ENCODE measurements around the gene CC2D2A. TPM values are rescaled to one million over a fixed set of nuclear protein-coding genes. Genes with fewer than 3 reads are reported as not detected.

The CC2D2A gene
- total and polyA plus RNA-seq, 10 of the 15 experiments (the other 5 are each of a cell fraction or from before 2014, with no cell fraction given) = 0.04 to 1.1 (median 0.26) TPM

- no peak for TF ChIP-seq ETV6 (conservative IDR thresholded peaks at IDR 0.05 in 1 of 2, IDR thresholded peaks at IDR 0.05 in 1 of 2; ENCODE audit: borderline replicate concordance in 1 of 2, low read depth in 1 of 2)
- no peak for TF ChIP-seq PAX5 (IDR thresholded peaks at IDR 0.05; ENCODE audit: borderline replicate concordance, low read depth, low read length)
- TF ChIP-seq ELK1 (IDR thresholded peaks at IDR 0.05; ENCODE audit: low read depth, low read length) = no peak
- TF ChIP-seq ZNF207 (IDR thresholded peaks at IDR 0.05; ENCODE audit: borderline replicate concordance) = no peak
- TF ChIP-seq CHD1 (IDR thresholded peaks at IDR 0.05; ENCODE audit: low read depth, low read length) = no peak
- TF ChIP-seq IKZF2 (IDR thresholded peaks at IDR 0.05) = no peak
- no peak for TF ChIP-seq ATF7 (IDR thresholded peaks at IDR 0.05; ENCODE audit: low read depth)
These were observed 82.2 kb downstream of the CC2D2A start (continued) for GRCh38 chr4:15551740-15552446.

GRCh38 chr4:15552557-15553362, 83.1 kb downstream of the CC2D2A start:
- RAD21 ChIA-PET (ENCODE audit: unreplicated experiment) = interaction anchor here (1.3 kb wide), 1 partner anchor 73 kb away, joined by 3 read pairs; no protein-coding TSS in a partner anchor
- TF ChIP-seq CEBPB (IDR thresholded peaks at IDR 0.05; ENCODE audit: borderline replicate concordance in 1 of 2, low read depth in 2 of 2, low read length in 2 of 2) = no peak
- no peak for TF ChIP-seq EED (IDR thresholded peaks at IDR 0.05; ENCODE audit: low read depth)
- TF ChIP-seq CEBPZ (IDR thresholded peaks at IDR 0.05; ENCODE audit: low read depth, low read length) = no peak
- TF ChIP-seq KAT2A (conservative IDR thresholded peaks at IDR 0.05; ENCODE audit: control insufficient read depth, low read depth, low read length) = no peak
- TF ChIP-seq ASH2L (IDR thresholded peaks at IDR 0.05; ENCODE audit: borderline replicate concordance, low read depth) = no peak
- TF ChIP-seq CHD1 (IDR thresholded peaks at IDR 0.05; ENCODE audit: low read depth, low read length) = no peak
- no peak for TF ChIP-seq ZNF622 (IDR thresholded peaks at IDR 0.05)
- TF ChIP-seq ESRRA (IDR thresholded peaks at IDR 0.05; ENCODE audit: low read length) = no peak

More at GRCh38 chr4:15552557-15553362, 83.1 kb downstream of the CC2D2A start:
- no peak overlapping the region for H3K9ac ChIP-seq (ENCODE audit: control insufficient read depth, insufficient read depth, low read length)
- ChIA-PET SMC1A (ENCODE audit: uncharacterized antibody, unreplicated experiment) (interaction anchor here (0.6 to 1.2 kb wide), 2 partner anchors 18 to 61 kb away, joined by 3 to 4 read pairs; no protein-coding TSS in a partner anchor), POLR2A (no interaction called here), CTCF (no interaction called here)
- no peak overlapping the region for H3K27ac ChIP-seq (ENCODE audit: control insufficient read depth, insufficient read depth)
- H3K4me2 ChIP-seq (ENCODE audit: control insufficient read depth, insufficient read depth) = no peak overlapping the region
- ATAC-seq (no peak), DNase-seq (ENCODE audit: low read depth, low spot score) (no peak), FAIRE-seq (no peak)
- H3K79me2 ChIP-seq (ENCODE audit: control insufficient read depth, insufficient read depth, low read length) = no peaks in the 10 kb centered on the region
- H4K20me1 ChIP-seq (ENCODE audit: control insufficient read depth, insufficient read depth) = no peaks in the 10 kb centered on the region
- no peaks in the 10 kb centered on the region for H3K27me3 ChIP-seq (replicated peaks in 1 of 2; ENCODE audit: control insufficient read depth in 2 of 2, insufficient read depth in 2 of 2, low read length in 1 of 2)
- H3K9me3 ChIP-seq (replicated peaks; ENCODE audit: control insufficient read depth, insufficient read depth, low read length) = no peaks in the 10 kb centered on the region
- no peaks in the 10 kb centered on the region for H3K4me1 ChIP-seq (ENCODE audit: control insufficient read depth, insufficient read depth, low read length)
- in situ Hi-C loops (cut with MboI) (no loop called here), intact Hi-C loops (cut with micrococcal nuclease; ENCODE audit: unreplicated experiment) (no loop called here)
- no TSS peak for BruUV-seq (replicated peaks)
- H2AFZ ChIP-seq (ENCODE audit: control insufficient read depth, low read depth, low read length) = no peak overlapping the region
- no peaks in the 10 kb centered on the region for H3K36me3 ChIP-seq (ENCODE audit: control insufficient read depth in 2 of 2, insufficient read depth in 2 of 2, low read length in 1 of 2)
- H3K4me3 ChIP-seq = no peak overlapping the region
- 76% methylated on average over 6 of the region's 6 CpGs for WGBS (ENCODE audit: insufficient coverage, insufficient replicate concordance, low lambda C conversion rate, missing lambda C conversion rate)

Measured in GM12878 (cell line).